GM23338 (cell line): Measurements from ENCODE around the gene APP. TPM values are rescaled to one million over a fixed set of nuclear protein-coding genes. Genes with fewer than 3 reads are reported as not detected.

Source experiments
- CREB1 ChIP-seq: fragments of 250-450 bp; sonication (Bioruptor Pico); IDR thresholded peaks from 2 replicates; pipeline ENCODE4 v1.5.0; 2020; ENCODE audit warnings: low read depth, mild to moderate bottlenecking, moderate library complexity
- CTCF ChIP-seq, 2 experiments: fragments of 200-600 bp in 1 of 2; sonication (generic) in 1 of 2; conservative IDR thresholded peaks; 2 replicates each; pipeline versions ENCODE4 v1.5.1 to v1.6.1; 2016 to 2017; ENCODE audit warnings: antibody characterized with exemption in 2 of 2, low read depth in 2 of 2, mild to moderate bottlenecking in 2 of 2, moderate library complexity in 1 of 2
- ETS1 ChIP-seq: IDR thresholded peaks from 2 replicates; pipeline ENCODE4 v1.6.1; 2016; ENCODE audit warnings: antibody characterized with exemption
- EZH2phosphoT487 ChIP-seq: fragments of 200-600 bp; sonication (generic); IDR thresholded peaks from one replicate; pipeline ENCODE4 v1.8.1; 2018; ENCODE audit warnings: antibody characterized with exemption; ENCODE audit not compliant: unreplicated experiment
- POLR2AphosphoS5 ChIP-seq: IDR thresholded peaks from 2 replicates; pipeline ENCODE4 v1.6.1; 2016; ENCODE audit warnings: antibody characterized with exemption, low read depth
- REST ChIP-seq: IDR thresholded peaks from one replicate; pipeline ENCODE4 v1.6.1; 2018; ENCODE audit warnings: antibody characterized with exemption; ENCODE audit not compliant: unreplicated experiment
- STAT1 ChIP-seq: IDR thresholded peaks from one replicate; pipeline ENCODE4 v1.6.1; 2016; ENCODE audit warnings: antibody characterized with exemption; ENCODE audit not compliant: unreplicated experiment
- ZNF114 ChIP-seq: fragments of 250-450 bp; sonication (Bioruptor Pico); IDR thresholded peaks from 2 replicates; pipeline ENCODE4 v1.5.0; 2020; ENCODE audit warnings: mild to moderate bottlenecking, moderate library complexity
- ZNF462 ChIP-seq: fragments of 250-450 bp; sonication (Bioruptor Pico); IDR thresholded peaks from 2 replicates; pipeline ENCODE4 v1.5.0; 2020; ENCODE audit warnings: mild to moderate bottlenecking, moderate library complexity
- polyA plus RNA-seq: library from polyadenylated mRNA; unstranded; fragments of >200 nt; fragmentation: Nextera tagmentation; extraction: Ambion mirVana; gene quantifications from 2 replicates; pipeline ENCODE4 v1.2.1, GENCODE V29; 2016
- total RNA-seq: library from RNA; depleted of rRNA; stranded (reverse); fragments of >200 nt; shearing (Covaris generic); gene quantifications from 2 replicates; pipeline ENCODE4 v1.2.3, GENCODE V29; 2014

APP gene
- total and polyA plus RNA-seq, 2 experiments from 2014 or later: 69.4 to 444 TPM

GRCh38 chr21:25967181-25967900, 203.2 kb downstream of the APP start (continued):
- TF ChIP-seq ZNF462 (CRISPR knock-in tag) (no peak), ETS1 (no peak), POLR2AphosphoS5 (no peak), ZNF114 (no peak), EZH2phosphoT487 (no peak), CTCF (conservative IDR thresholded peaks at IDR 0.05; ENCODE audit: low read depth in 2 of 2) (no peak), STAT1 (no peak), REST (no peak), CREB1 (CRISPR knock-in tag) (no peak)
